Duodenal mucosa (tissue), 2 donors: ENCODE measurements around the gene SLC2A9.

Experiments
- H3K27ac ChIP-seq: one replicate; pipeline ENCODE4 v1.7.0; 2013; ENCODE audit warnings: low read depth, low read length
- H3K27me3 ChIP-seq, 2 donors: one replicate each; pipeline ENCODE4 v1.7.0; 2013; ENCODE audit warnings: low read length in 2 of 2, control low read depth in 1 of 2; ENCODE audit not compliant: insufficient read depth in 2 of 2, control insufficient read depth in 1 of 2
- H3K36me3 ChIP-seq, 2 donors: one replicate each; pipeline ENCODE4 v1.7.0; 2013; ENCODE audit warnings: low read length in 2 of 2, control low read depth in 1 of 2; ENCODE audit not compliant: insufficient read depth in 2 of 2, control insufficient read depth in 1 of 2
- H3K4me1 ChIP-seq, 2 donors: one replicate each; pipeline ENCODE4 v1.7.0; 2013; ENCODE audit warnings: low read length in 2 of 2, control low read depth in 1 of 2; ENCODE audit not compliant: insufficient read depth in 2 of 2, control insufficient read depth in 1 of 2
- H3K4me3 ChIP-seq, 2 donors: one replicate each; pipeline ENCODE4 v1.7.0; 2013; ENCODE audit warnings: low read length in 2 of 2, low read depth in 1 of 2
- H3K9ac ChIP-seq, 2 donors: one replicate each; pipeline ENCODE4 v1.7.0; 2013; ENCODE audit warnings: low read length in 2 of 2, low read depth in 1 of 2
- H3K9me3 ChIP-seq, 2 donors: one replicate each; pipeline ENCODE4 v1.7.0; 2013; ENCODE audit warnings: low read length in 2 of 2, control low read depth in 1 of 2; ENCODE audit not compliant: control insufficient read depth in 1 of 2

SLC2A9 gene

GRCh38 chr4:10020106-10020505 is 1.2 kb downstream of the SLC2A9 start:
- H3K4me3 ChIP-seq, result peak overlapping the region; percentile 73 to 77
- H3K9me3 ChIP-seq, result no peaks in the 10 kb centered on the region
- peak overlapping the region; percentile 85 for H3K27ac ChIP-seq
- H3K9ac ChIP-seq, result peak overlapping the region; percentile 75 to 76
- no peaks in the 10 kb centered on the region for H3K36me3 ChIP-seq
- no peaks in the 10 kb centered on the region for H3K27me3 ChIP-seq
- H3K4me1 ChIP-seq, result peaks cover 28 to 37% of the 10 kb centered on the region in 2 donors

GRCh38 chr4:10019521-10020051 is 1.7 kb downstream of the SLC2A9 start:
- Histone ChIP-seq H3K4me1 (peaks cover 28 to 37% of the 10 kb centered on the region in 2 donors), H3K9ac (peak overlapping the region; percentile 76), H3K4me3 (peak overlapping the region; percentile 74 to 77), H3K27ac (peak overlapping the region; percentile 85), H3K9me3 (no peaks in the 10 kb centered on the region), H3K27me3 (no peaks in the 10 kb centered on the region), H3K36me3 (no peaks in the 10 kb centered on the region)

- H3K9ac ChIP-seq, result peak overlapping the region; percentile 76
- H3K27ac ChIP-seq, result peak overlapping the region; percentile 85
Observed at GRCh38 chr4:10018818-10019461, 2.4 kb downstream of the SLC2A9 start.

GRCh38 chr4:10017037-10017893 is 4.0 kb downstream of the SLC2A9 start:
- Histone ChIP-seq H3K9ac (no peak overlapping the region), H3K27me3 (no peaks in the 10 kb centered on the region), H3K36me3 (peaks cover 0 to 7% of the 10 kb centered on the region in 2 donors), H3K27ac (no peak overlapping the region), H3K9me3 (no peaks in the 10 kb centered on the region), H3K4me1 (peaks cover 31 to 40% of the 10 kb centered on the region in 2 donors), H3K4me3 (no peak overlapping the region)

More at GRCh38 chr4:10018818-10019461, 2.4 kb downstream of the SLC2A9 start:
- no peaks in the 10 kb centered on the region for H3K9me3 ChIP-seq
- H3K27me3 ChIP-seq, result no peaks in the 10 kb centered on the region
- no peaks in the 10 kb centered on the region for H3K36me3 ChIP-seq
- peak overlapping the region; percentile 74 to 77 for H3K4me3 ChIP-seq
- H3K4me1 ChIP-seq, result peaks cover 29 to 37% of the 10 kb centered on the region in 2 donors

- H3K4me3 ChIP-seq, result no peak overlapping the region
- H3K9me3 ChIP-seq, result no peaks in the 10 kb centered on the region
- peaks cover 35 to 42% of the 10 kb centered on the region in 2 donors for H3K4me1 ChIP-seq
- H3K9ac ChIP-seq, result no peak overlapping the region
- H3K27ac ChIP-seq, result no peak overlapping the region
- H3K36me3 ChIP-seq, result peaks cover 0 to 7% of the 10 kb centered on the region in 2 donors
- no peaks in the 10 kb centered on the region for H3K27me3 ChIP-seq
Observed at GRCh38 chr4:10016169-10016568, 5.1 kb downstream of the SLC2A9 start.

GRCh38 chr4:10015140-10015753 is 6.0 kb downstream of the SLC2A9 start:
- Histone ChIP-seq H3K36me3 (peaks cover 0 to 11% of the 10 kb centered on the region in 2 donors), H3K27ac (no peak overlapping the region), H3K4me1 (peaks cover 29 to 34% of the 10 kb centered on the region in 2 donors), H3K9me3 (no peaks in the 10 kb centered on the region), H3K27me3 (no peaks in the 10 kb centered on the region), H3K4me3 (no peak overlapping the region), H3K9ac (no peak overlapping the region)

- H3K27me3 ChIP-seq, result no peaks in the 10 kb centered on the region
- no peak overlapping the region for H3K9ac ChIP-seq
- H3K9me3 ChIP-seq, result no peaks in the 10 kb centered on the region
- no peak overlapping the region for H3K27ac ChIP-seq
- peaks cover 16 to 22% of the 10 kb centered on the region in 2 donors for H3K4me1 ChIP-seq
- no peak overlapping the region for H3K4me3 ChIP-seq
- peaks cover 0 to 11% of the 10 kb centered on the region in 2 donors for H3K36me3 ChIP-seq
Observed at GRCh38 chr4:10013722-10014121, 7.6 kb downstream of the SLC2A9 start.

- H3K9me3 ChIP-seq, result no peaks in the 10 kb centered on the region
Observed at GRCh38 chr4:10011885-10012284, 9.4 kb downstream of the SLC2A9 start.

GRCh38 chr4:10011277-10011676 is 10.0 kb downstream of the SLC2A9 start:
- no peaks in the 10 kb centered on the region for H3K9me3 ChIP-seq
- no peak overlapping the region for H3K4me3 ChIP-seq
- no peak overlapping the region for H3K27ac ChIP-seq
- no peak overlapping the region for H3K9ac ChIP-seq
- H3K36me3 ChIP-seq, result peaks cover 0 to 11% of the 10 kb centered on the region in 2 donors
- H3K27me3 ChIP-seq, result no peaks in the 10 kb centered on the region
- peaks cover 34 to 47% of the 10 kb centered on the region in 2 donors for H3K4me1 ChIP-seq

More at GRCh38 chr4:10011885-10012284, 9.4 kb downstream of the SLC2A9 start:
- no peaks in the 10 kb centered on the region for H3K27me3 ChIP-seq
- H3K4me3 ChIP-seq, result no peak overlapping the region
- H3K4me1 ChIP-seq, result peaks cover 28 to 40% of the 10 kb centered on the region in 2 donors
- H3K27ac ChIP-seq, result no peak overlapping the region
- no peak overlapping the region for H3K9ac ChIP-seq
- H3K36me3 ChIP-seq, result peaks cover 0 to 11% of the 10 kb centered on the region in 2 donors
